C4-2B (cell line): Measurements from ENCODE around the gene GPRC5D.

ENCODE experiments used
- H3K27ac ChIP-seq: fragments of 450-650 bp; 2 replicates; pipeline ENCODE4 v1.5.1; 2017
- CTCF ChIP-seq: fragments of 450-650 bp; conservative IDR thresholded peaks from 2 replicates; pipeline ENCODE4 v1.5.1; 2017; ENCODE audit warnings: mild to moderate bottlenecking
- ZFX ChIP-seq: fragments of 450-650 bp; IDR thresholded peaks from 2 replicates; pipeline ENCODE4 v1.6.1; 2017

GPRC5D gene

GRCh38 chr12:12987421-12987820 is 35.5 kb upstream of the GPRC5D start:
- TF ChIP-seq ZFX: no peak
- TF ChIP-seq CTCF: no peak
- no peak overlapping the region for H3K27ac ChIP-seq

GRCh38 chr12:12986775-12987331 is 34.9 kb upstream of the GPRC5D start:
- TF ChIP-seq ZFX (no peak), CTCF (no peak)
- no peak overlapping the region for H3K27ac ChIP-seq

GRCh38 chr12:12985817-12986408 is 33.9 kb upstream of the GPRC5D start:
- no peak for TF ChIP-seq ZFX
- TF ChIP-seq CTCF: peak; percentile 54
- no peak overlapping the region for H3K27ac ChIP-seq

- H3K27ac ChIP-seq: no peak overlapping the region
- TF ChIP-seq ZFX (no peak), CTCF (no peak)
These were observed 32.2 kb upstream of the GPRC5D start for GRCh38 chr12:12984149-12984548.

- TF ChIP-seq CTCF: peak; percentile 88
- TF ChIP-seq ZFX: no peak
- no peak overlapping the region for H3K27ac ChIP-seq
These were observed 31.6 kb upstream of the GPRC5D start for GRCh38 chr12:12983420-12984035.

- TF ChIP-seq ZFX (no peak), CTCF (no peak)
- no peak overlapping the region for H3K27ac ChIP-seq
These were observed 30.4 kb upstream of the GPRC5D start for GRCh38 chr12:12982331-12982730.

GRCh38 chr12:12979731-12980259 is 27.8 kb upstream of the GPRC5D start:
- no peak overlapping the region for H3K27ac ChIP-seq
- TF ChIP-seq ZFX (no peak), CTCF (no peak)
